ENCODE results near the gene SH3D19.
"Not testable (repeated sequence)": the region's sequence is repeated elsewhere in the genome, so short reads cannot be mapped to it uniquely, and the experiment has no call there.

The SH3D19 gene

GRCh38 chr4:151322570-151322969 lies 2.8 kb downstream of the SH3D19 start:
- DNase-seq, result no peak
- no peak overlapping the region for H3K4me3 ChIP-seq (ENCODE audit: control insufficient read depth in 1 of 7, extremely low read depth in 1 of 7, insufficient read depth in 4 of 7, low read depth in 2 of 7, low read length in 6 of 7)
- no peaks in the 10 kb centered on the region for H3K9me3 ChIP-seq (ENCODE audit: control extremely low read depth in 1 of 5, control insufficient read depth in 4 of 5, insufficient read depth in 2 of 5, low read depth in 1 of 5, low read length in 4 of 5)
- ChIA-PET CTCF (no interaction called here), POLR2A (no interaction called here)
- H3K36me3 ChIP-seq (ENCODE audit: control insufficient read depth in 4 of 4, insufficient read depth in 4 of 4, low read length in 3 of 4), result no peaks in the 10 kb centered on the region
- peaks cover 0 to 13% (median 11%) of the 10 kb centered on the region in 4 experiments for H3K4me1 ChIP-seq (ENCODE audit: control extremely low read depth in 1 of 4, control insufficient read depth in 4 of 4, insufficient read depth in 4 of 4, low read length in 3 of 4)
- peaks cover 16 to 63% (median 23%) of the 10 kb centered on the region in 5 experiments for H3K27me3 ChIP-seq (replicated peaks in 2 of 5; ENCODE audit: control insufficient read depth in 4 of 5, insufficient read depth in 5 of 5, low read length in 4 of 5)
- no peak overlapping the region for H3K27ac ChIP-seq (ENCODE audit: insufficient read depth in 1 of 2, low read depth in 1 of 2, low read length in 2 of 2, poor library complexity in 1 of 2, severe bottlenecking in 2 of 2)

GRCh38 chr4:151322161-151322560 lies 3.2 kb downstream of the SH3D19 start:
- WGBS (ENCODE audit: insufficient coverage), result 100% methylated on average over 2 of the region's 4 CpGs
- H3K36me3 ChIP-seq (ENCODE audit: control insufficient read depth in 4 of 4, insufficient read depth in 4 of 4, low read length in 3 of 4); CTCF ChIA-PET; H3K9me3 ChIP-seq (ENCODE audit: control extremely low read depth in 1 of 5, control insufficient read depth in 4 of 5, insufficient read depth in 2 of 5, low read depth in 1 of 5, low read length in 4 of 5); H3K27ac ChIP-seq (ENCODE audit: insufficient read depth in 1 of 2, low read depth in 1 of 2, low read length in 2 of 2, poor library complexity in 1 of 2, severe bottlenecking in 2 of 2); DNase-seq; H3K4me3 ChIP-seq (ENCODE audit: control insufficient read depth in 1 of 7, extremely low read depth in 1 of 7, insufficient read depth in 4 of 7, low read depth in 2 of 7, low read length in 6 of 7); POLR2A ChIA-PET: not testable (repeated sequence)
- Histone ChIP-seq H3K27me3 (replicated peaks in 2 of 5; ENCODE audit: control insufficient read depth in 4 of 5, insufficient read depth in 5 of 5, low read length in 4 of 5) (peaks cover 16 to 60% (median 23%) of the 10 kb centered on the region in 5 experiments), H3K4me1 (ENCODE audit: control extremely low read depth in 1 of 4, control insufficient read depth in 4 of 4, insufficient read depth in 4 of 4, low read length in 3 of 4) (peaks cover 0 to 13% (median 11%) of the 10 kb centered on the region in 4 experiments)

GRCh38 chr4:151321586-151321985 lies 3.8 kb downstream of the SH3D19 start:
- H3K36me3 ChIP-seq (ENCODE audit: control insufficient read depth in 4 of 4, insufficient read depth in 4 of 4, low read length in 3 of 4), result no peaks in the 10 kb centered on the region
- no peak overlapping the region for H3K4me3 ChIP-seq (ENCODE audit: control insufficient read depth in 1 of 7, extremely low read depth in 1 of 7, insufficient read depth in 4 of 7, low read depth in 2 of 7, low read length in 6 of 7)
- no peaks in the 10 kb centered on the region for H3K9me3 ChIP-seq (ENCODE audit: control extremely low read depth in 1 of 5, control insufficient read depth in 4 of 5, insufficient read depth in 2 of 5, low read depth in 1 of 5, low read length in 4 of 5)
- ChIA-PET CTCF (no interaction called here), POLR2A (no interaction called here)
- H3K4me1 ChIP-seq (ENCODE audit: control extremely low read depth in 1 of 4, control insufficient read depth in 4 of 4, insufficient read depth in 4 of 4, low read length in 3 of 4), result peaks cover 0 to 13% (median 11%) of the 10 kb centered on the region in 4 experiments
- WGBS (ENCODE audit: insufficient coverage), result 100% methylated on average over 1 of the region's 1 CpG
- no peak for DNase-seq
- no peak overlapping the region for H3K27ac ChIP-seq (ENCODE audit: insufficient read depth in 1 of 2, low read depth in 1 of 2, low read length in 2 of 2, poor library complexity in 1 of 2, severe bottlenecking in 2 of 2)
- H3K27me3 ChIP-seq (replicated peaks in 2 of 5; ENCODE audit: control insufficient read depth in 4 of 5, insufficient read depth in 5 of 5, low read length in 4 of 5), result peaks cover 11 to 54% (median 20%) of the 10 kb centered on the region in 5 experiments

GRCh38 chr4:151319490-151319889 lies 5.9 kb downstream of the SH3D19 start:
- Histone ChIP-seq H3K4me1 (ENCODE audit: control extremely low read depth in 1 of 4, control insufficient read depth in 4 of 4, insufficient read depth in 4 of 4, low read length in 3 of 4) (no peaks in the 10 kb centered on the region), H3K27me3 (replicated peaks in 2 of 5; ENCODE audit: control insufficient read depth in 4 of 5, insufficient read depth in 5 of 5, low read length in 4 of 5) (peaks cover 6 to 34% (median 13%) of the 10 kb centered on the region in 5 experiments), H3K9me3 (ENCODE audit: control extremely low read depth in 1 of 5, control insufficient read depth in 4 of 5, insufficient read depth in 2 of 5, low read depth in 1 of 5, low read length in 4 of 5) (peaks cover 0 to 1% (median 0%) of the 10 kb centered on the region in 5 experiments), H3K36me3 (ENCODE audit: control insufficient read depth in 4 of 4, insufficient read depth in 4 of 4, low read length in 3 of 4) (no peaks in the 10 kb centered on the region), H3K27ac (ENCODE audit: insufficient read depth in 1 of 2, low read depth in 1 of 2, low read length in 2 of 2, poor library complexity in 1 of 2, severe bottlenecking in 2 of 2) (no peak overlapping the region), H3K4me3 (ENCODE audit: control insufficient read depth in 1 of 7, extremely low read depth in 1 of 7, insufficient read depth in 4 of 7, low read depth in 2 of 7, low read length in 6 of 7) (no peak overlapping the region)
- WGBS (ENCODE audit: insufficient coverage), result 100% methylated on average over 1 of the region's 1 CpG
- ChIA-PET CTCF (no interaction called here), POLR2A (no interaction called here)
- no peak for DNase-seq

- no peak for DNase-seq
- CTCF ChIA-PET, result no interaction called here
- H3K27me3 ChIP-seq (replicated peaks in 2 of 5; ENCODE audit: control insufficient read depth in 4 of 5, insufficient read depth in 5 of 5, low read length in 4 of 5), result peaks cover 3 to 24% (median 7%) of the 10 kb centered on the region in 5 experiments
- H3K36me3 ChIP-seq (ENCODE audit: control insufficient read depth in 4 of 4, insufficient read depth in 4 of 4, low read length in 3 of 4), result no peaks in the 10 kb centered on the region
- POLR2A ChIA-PET, result no interaction called here
- H3K27ac ChIP-seq (ENCODE audit: insufficient read depth in 1 of 2, low read depth in 1 of 2, low read length in 2 of 2, poor library complexity in 1 of 2, severe bottlenecking in 2 of 2), result no peak overlapping the region
- H3K4me1 ChIP-seq (ENCODE audit: control extremely low read depth in 1 of 4, control insufficient read depth in 4 of 4, insufficient read depth in 4 of 4, low read length in 3 of 4), result no peaks in the 10 kb centered on the region
- H3K4me3 ChIP-seq (ENCODE audit: control insufficient read depth in 1 of 7, extremely low read depth in 1 of 7, insufficient read depth in 4 of 7, low read depth in 2 of 7, low read length in 6 of 7), result no peak overlapping the region
- H3K9me3 ChIP-seq (ENCODE audit: control extremely low read depth in 1 of 5, control insufficient read depth in 4 of 5, insufficient read depth in 2 of 5, low read depth in 1 of 5, low read length in 4 of 5), result peaks cover 0 to 1% (median 0%) of the 10 kb centered on the region in 5 experiments
- no CpG with 5 or more reads among the region's 1 CpG for WGBS (ENCODE audit: insufficient coverage)
Observed at GRCh38 chr4:151318307-151319006, 6.9 kb downstream of the SH3D19 start.

GRCh38 chr4:151316645-151317044 lies 8.8 kb downstream of the SH3D19 start:
- CTCF ChIA-PET, result no interaction called here
- WGBS (ENCODE audit: insufficient coverage), result 78% methylated on average over 1 of the region's 2 CpGs

GRCh38 chr4:151315212-151315886 lies 10.1 kb downstream of the SH3D19 start:
- H3K27ac ChIP-seq (ENCODE audit: insufficient read depth in 1 of 2, low read depth in 1 of 2, low read length in 2 of 2, poor library complexity in 1 of 2, severe bottlenecking in 2 of 2), result no peak overlapping the region
- no peak overlapping the region for H3K4me3 ChIP-seq (ENCODE audit: control insufficient read depth in 1 of 7, extremely low read depth in 1 of 7, insufficient read depth in 4 of 7, low read depth in 2 of 7, low read length in 6 of 7)
- no CpG with 5 or more reads among the region's 2 CpGs for WGBS (ENCODE audit: insufficient coverage)
- H3K4me1 ChIP-seq (ENCODE audit: control extremely low read depth in 1 of 4, control insufficient read depth in 4 of 4, insufficient read depth in 4 of 4, low read length in 3 of 4), result no peaks in the 10 kb centered on the region
- H3K9me3 ChIP-seq (ENCODE audit: control extremely low read depth in 1 of 5, control insufficient read depth in 4 of 5, insufficient read depth in 2 of 5, low read depth in 1 of 5, low read length in 4 of 5), result peaks cover 0 to 1% (median 0%) of the 10 kb centered on the region in 5 experiments
- no peak for DNase-seq
- POLR2A ChIA-PET, result no interaction called here
- peaks cover 0 to 3% (median 0%) of the 10 kb centered on the region in 5 experiments for H3K27me3 ChIP-seq (replicated peaks in 2 of 5; ENCODE audit: control insufficient read depth in 4 of 5, insufficient read depth in 5 of 5, low read length in 4 of 5)
- no peaks in the 10 kb centered on the region for H3K36me3 ChIP-seq (ENCODE audit: control insufficient read depth in 4 of 4, insufficient read depth in 4 of 4, low read length in 3 of 4)
- CTCF ChIA-PET, result no interaction called here

More at GRCh38 chr4:151316645-151317044, 8.8 kb downstream of the SH3D19 start:
- Histone ChIP-seq H3K27me3 (replicated peaks in 2 of 5; ENCODE audit: control insufficient read depth in 4 of 5, insufficient read depth in 5 of 5, low read length in 4 of 5) (peaks cover 0 to 9% (median 3%) of the 10 kb centered on the region in 5 experiments), H3K27ac (ENCODE audit: insufficient read depth in 1 of 2, low read depth in 1 of 2, low read length in 2 of 2, poor library complexity in 1 of 2, severe bottlenecking in 2 of 2) (no peak overlapping the region), H3K36me3 (ENCODE audit: control insufficient read depth in 4 of 4, insufficient read depth in 4 of 4, low read length in 3 of 4) (no peaks in the 10 kb centered on the region), H3K9me3 (ENCODE audit: control extremely low read depth in 1 of 5, control insufficient read depth in 4 of 5, insufficient read depth in 2 of 5, low read depth in 1 of 5, low read length in 4 of 5) (peaks cover 0 to 1% (median 0%) of the 10 kb centered on the region in 5 experiments), H3K4me1 (ENCODE audit: control extremely low read depth in 1 of 4, control insufficient read depth in 4 of 4, insufficient read depth in 4 of 4, low read length in 3 of 4) (no peaks in the 10 kb centered on the region), H3K4me3 (ENCODE audit: control insufficient read depth in 1 of 7, extremely low read depth in 1 of 7, insufficient read depth in 4 of 7, low read depth in 2 of 7, low read length in 6 of 7) (no peak overlapping the region)
- POLR2A ChIA-PET, result no interaction called here
- no peak for DNase-seq

Data from common myeloid progenitor, CD34-positive (primary cell).